Measurements from ENCODE around the gene RBM6. TPM values are rescaled to one million over a fixed set of nuclear protein-coding genes. Genes with fewer than 3 reads are reported as not detected.
A peak's percentile ranks its signal among the peaks of the same experiment; 100 is the strongest.

Gene RBM6
- total RNA-seq, 1 experiment from 2014 or later, result 74.1 TPM

- Mint-ChIP-seq H3K4me3 (ENCODE audit: unreplicated experiment) (peak overlapping the region; percentile 58), H3K27me3 (ENCODE audit: insufficient read depth, unreplicated experiment) (no peaks in the 10 kb centered on the region), H3K4me1 (ENCODE audit: low read depth, unreplicated experiment) (peaks cover 7% of the 10 kb centered on the region), H3K36me3 (ENCODE audit: insufficient read depth, unreplicated experiment) (peaks cover 10% of the 10 kb centered on the region), H3K9me3 (ENCODE audit: unreplicated experiment) (no peaks in the 10 kb centered on the region), H3K27ac (ENCODE audit: unreplicated experiment) (peak overlapping the region; percentile 71)
- peak; percentile 69 to 90 for TF ChIP-seq CTCF (IDR thresholded peaks at IDR 0.05; ENCODE audit: insufficient read depth in 1 of 2, low read depth in 1 of 2, low read length in 1 of 2, severe bottlenecking in 1 of 2, unreplicated experiment in 1 of 2)
- H3K4me3 ChIP-seq (ENCODE audit: low read depth, low read length), result no peak overlapping the region
- intact Hi-C loops (cut with micrococcal nuclease; ENCODE audit: unreplicated experiment), result loop anchor here (1.0 to 5.0 kb wide), 5 partner anchors 23 to 204 kb away; partner anchors contain the start of gene MON1A
- ChIA-PET CTCF (interaction anchor here (0.5 to 1.5 kb wide), 7 partner anchors 13 to 143 kb away, joined by 3 to 12 read pairs (median 4); partner anchors contain the start of genes INKA1 and MON1A), POLR2A (interaction anchor here (0.6 kb wide), 1 partner anchor 120 kb away, joined by 11 read pairs; the partner anchor contains the start of gene IP6K1)
- H3K27me3 ChIP-seq (replicated peaks; ENCODE audit: control insufficient read depth, insufficient read depth, low read length), result no peaks in the 10 kb centered on the region
- no peaks in the 10 kb centered on the region for H3K9me3 ChIP-seq
- peaks cover 46% of the 10 kb centered on the region for H3K4me1 ChIP-seq
- H3K36me3 ChIP-seq (ENCODE audit: control insufficient read depth, insufficient read depth, low read length), result no peaks in the 10 kb centered on the region
- no TSS peak for BruUV-seq (replicated peaks)
- peak; percentile 63 to 72 for DNase-seq
These were observed 33.7 kb upstream of the RBM6 start for GRCh38 chr3:49906073-49906743.

GRCh38 chr3:49908373-49909199, 31.4 kb upstream of the RBM6 start:
- H3K27ac Mint-ChIP-seq (ENCODE audit: unreplicated experiment), result no peak overlapping the region
- peaks cover 39% of the 10 kb centered on the region for H3K4me1 ChIP-seq
- no TSS peak for BruUV-seq (replicated peaks)
- CTCF ChIA-PET, result interaction anchor here (1.3 to 1.7 kb wide), 2 partner anchors 67 to 69 kb away, joined by 4 to 8 read pairs; no protein-coding TSS in a partner anchor
- no peak overlapping the region for H3K4me3 Mint-ChIP-seq (ENCODE audit: unreplicated experiment)
- H3K36me3 Mint-ChIP-seq (ENCODE audit: insufficient read depth, unreplicated experiment), result peaks cover 10% of the 10 kb centered on the region
- peaks cover 7% of the 10 kb centered on the region for H3K4me1 Mint-ChIP-seq (ENCODE audit: low read depth, unreplicated experiment)
- no peaks in the 10 kb centered on the region for H3K27me3 Mint-ChIP-seq (ENCODE audit: insufficient read depth, unreplicated experiment)
- H3K36me3 ChIP-seq (ENCODE audit: control insufficient read depth, insufficient read depth, low read length), result no peaks in the 10 kb centered on the region
- H3K4me3 ChIP-seq (ENCODE audit: low read depth, low read length), result no peak overlapping the region
- intact Hi-C loops (cut with micrococcal nuclease; ENCODE audit: unreplicated experiment), result loop anchor here (5.0 kb wide), 1 partner anchor 206 kb away; no protein-coding TSS in a partner anchor
- H3K9me3 Mint-ChIP-seq (ENCODE audit: unreplicated experiment), result no peaks in the 10 kb centered on the region
- H3K27me3 ChIP-seq (replicated peaks; ENCODE audit: control insufficient read depth, insufficient read depth, low read length), result no peaks in the 10 kb centered on the region
- no peak for DNase-seq
- no peak for TF ChIP-seq CTCF (IDR thresholded peaks at IDR 0.05; ENCODE audit: insufficient read depth in 1 of 2, low read depth in 1 of 2, low read length in 1 of 2, severe bottlenecking in 1 of 2, unreplicated experiment in 1 of 2)
- H3K9me3 ChIP-seq, result no peaks in the 10 kb centered on the region
- POLR2A ChIA-PET, result no interaction called here

GRCh38 chr3:49910409-49911123, 29.4 kb upstream of the RBM6 start:
- no peaks in the 10 kb centered on the region for H3K9me3 ChIP-seq
- no peak for DNase-seq
- no TSS peak for BruUV-seq (replicated peaks)
- ChIA-PET CTCF (interaction anchor here (1.6 kb wide), 1 partner anchor 69 kb away, joined by 4 read pairs; no protein-coding TSS in a partner anchor), POLR2A (no interaction called here)
- H3K4me1 ChIP-seq, result peaks cover 33% of the 10 kb centered on the region
- H3K36me3 ChIP-seq (ENCODE audit: control insufficient read depth, insufficient read depth, low read length), result no peaks in the 10 kb centered on the region
- TF ChIP-seq CTCF (IDR thresholded peaks at IDR 0.05; ENCODE audit: insufficient read depth in 1 of 2, low read depth in 1 of 2, low read length in 1 of 2, severe bottlenecking in 1 of 2, unreplicated experiment in 1 of 2), result no peak
- no peak overlapping the region for H3K4me3 ChIP-seq (ENCODE audit: low read depth, low read length)
- no peaks in the 10 kb centered on the region for H3K27me3 Mint-ChIP-seq (ENCODE audit: insufficient read depth, unreplicated experiment)
- H3K9me3 Mint-ChIP-seq (ENCODE audit: unreplicated experiment), result no peaks in the 10 kb centered on the region
- intact Hi-C loops (cut with micrococcal nuclease; ENCODE audit: unreplicated experiment), result no loop called here
- no peak overlapping the region for H3K27ac Mint-ChIP-seq (ENCODE audit: unreplicated experiment)
- H3K4me3 Mint-ChIP-seq (ENCODE audit: unreplicated experiment), result no peak overlapping the region
- H3K36me3 Mint-ChIP-seq (ENCODE audit: insufficient read depth, unreplicated experiment), result peaks cover 5% of the 10 kb centered on the region
- H3K27me3 ChIP-seq (replicated peaks; ENCODE audit: control insufficient read depth, insufficient read depth, low read length), result no peaks in the 10 kb centered on the region
- peaks cover 6% of the 10 kb centered on the region for H3K4me1 Mint-ChIP-seq (ENCODE audit: low read depth, unreplicated experiment)

Measured in Caco-2 (cell line).